ENCODE results near the gene FSD1. TPM values are rescaled to one million over a fixed set of nuclear protein-coding genes. Genes with fewer than 3 reads are reported as not detected.
"Not testable (repeated sequence)": the region's sequence is repeated elsewhere in the genome, so short reads cannot be mapped to it uniquely, and the experiment has no call there.

The FSD1 gene
- total and polyA plus RNA-seq, 5 donors from 2014 or later = 0.76 to 1.6 (median 1.0) TPM; not detected in 2

GRCh38 chr19:4267101-4267900, 37.1 kb upstream of the FSD1 start:
- H3K9me3 ChIP-seq (ENCODE audit: control insufficient read depth in 2 of 2, low read length in 2 of 2) = no peaks in the 10 kb centered on the region
- H3K4me3 Mint-ChIP-seq = no peak overlapping the region
- H3K4me1 Mint-ChIP-seq = peaks cover 0 to 16% (median 0%) of the 10 kb centered on the region in 4 donors
- peak; percentile 43 to 79 (median 55) for DNase-seq
- peaks cover 61% of the 10 kb centered on the region for H3K36me3 ChIP-seq (ENCODE audit: control insufficient read depth, insufficient read depth, low read length)
- no peak overlapping the region for H3K27ac ChIP-seq (ENCODE audit: insufficient read depth, low read length, poor library complexity, severe bottlenecking)
- H3K27ac Mint-ChIP-seq = peak overlapping the region in 2 of 3 donors; percentile 76 to 94
- H3K9me3 Mint-ChIP-seq = no peaks in the 10 kb centered on the region
- no peak overlapping the region for H3K4me3 ChIP-seq (ENCODE audit: low read depth, low read length)
- H3K27me3 ChIP-seq (ENCODE audit: control insufficient read depth, insufficient read depth, low read length) = no peaks in the 10 kb centered on the region
- no peaks in the 10 kb centered on the region for H3K27me3 Mint-ChIP-seq
- H3K4me1 ChIP-seq (ENCODE audit: control insufficient read depth, insufficient read depth, low read length, poor library complexity, severe bottlenecking) = no peaks in the 10 kb centered on the region
- ATAC-seq (ENCODE audit: low read depth in 2 of 2) = peak; percentile 52 to 64
- H3K36me3 Mint-ChIP-seq = peaks cover 17% of the 10 kb centered on the region

GRCh38 chr19:4267901-4268815, 36.2 kb upstream of the FSD1 start:
- ATAC-seq (ENCODE audit: low read depth in 2 of 2) (no peak), DNase-seq (no peak)
- no peak overlapping the region for H3K4me3 Mint-ChIP-seq
- no peaks in the 10 kb centered on the region for H3K27me3 Mint-ChIP-seq
- Histone ChIP-seq H3K4me1 (ENCODE audit: control insufficient read depth, insufficient read depth, low read length, poor library complexity, severe bottlenecking) (no peaks in the 10 kb centered on the region), H3K27me3 (ENCODE audit: control insufficient read depth, insufficient read depth, low read length) (no peaks in the 10 kb centered on the region), H3K27ac (ENCODE audit: insufficient read depth, low read length, poor library complexity, severe bottlenecking) (no peak overlapping the region), H3K9me3 (ENCODE audit: control insufficient read depth in 2 of 2, low read length in 2 of 2) (no peaks in the 10 kb centered on the region), H3K36me3 (ENCODE audit: control insufficient read depth, insufficient read depth, low read length) (peaks cover 52% of the 10 kb centered on the region), H3K4me3 (ENCODE audit: low read depth, low read length) (no peak overlapping the region)
- H3K9me3 Mint-ChIP-seq = no peaks in the 10 kb centered on the region
- peaks cover 17% of the 10 kb centered on the region for H3K36me3 Mint-ChIP-seq
- H3K27ac Mint-ChIP-seq = no peak overlapping the region
- peaks cover 0 to 16% (median 0%) of the 10 kb centered on the region in 4 donors for H3K4me1 Mint-ChIP-seq

GRCh38 chr19:4268816-4269430, 35.5 kb upstream of the FSD1 start:
- Mint-ChIP-seq H3K27me3 (no peaks in the 10 kb centered on the region), H3K36me3 (peaks cover 17% of the 10 kb centered on the region), H3K9me3 (no peaks in the 10 kb centered on the region), H3K27ac (peak overlapping the region in 1 of 3 donors; percentile 9), H3K4me3 (no peak overlapping the region), H3K4me1 (peaks cover 0 to 16% (median 0%) of the 10 kb centered on the region in 4 donors)
- Histone ChIP-seq H3K36me3 (ENCODE audit: control insufficient read depth, insufficient read depth, low read length) (peaks cover 50% of the 10 kb centered on the region), H3K9me3 (ENCODE audit: control insufficient read depth in 2 of 2, low read length in 2 of 2) (no peaks in the 10 kb centered on the region), H3K4me1 (ENCODE audit: control insufficient read depth, insufficient read depth, low read length, poor library complexity, severe bottlenecking) (no peaks in the 10 kb centered on the region), H3K4me3 (ENCODE audit: low read depth, low read length) (no peak overlapping the region), H3K27ac (ENCODE audit: insufficient read depth, low read length, poor library complexity, severe bottlenecking) (no peak overlapping the region), H3K27me3 (ENCODE audit: control insufficient read depth, insufficient read depth, low read length) (no peaks in the 10 kb centered on the region)
- DNase-seq = no peak
- no peak for ATAC-seq (ENCODE audit: low read depth in 2 of 2)

- Mint-ChIP-seq H3K4me1 (peaks cover 0 to 2% (median 0%) of the 10 kb centered on the region in 4 donors), H3K4me3 (no peak overlapping the region), H3K9me3 (peaks cover 0 to 2% (median 0%) of the 10 kb centered on the region in 7 donors), H3K27ac (no peak overlapping the region), H3K27me3 (peaks cover 6% of the 10 kb centered on the region), H3K36me3 (peaks cover 4% of the 10 kb centered on the region)
- H3K36me3 ChIP-seq (ENCODE audit: control insufficient read depth, insufficient read depth, low read length) = peaks cover 25% of the 10 kb centered on the region
- no peaks in the 10 kb centered on the region for H3K4me1 ChIP-seq (ENCODE audit: control insufficient read depth, insufficient read depth, low read length, poor library complexity, severe bottlenecking)
- no peaks in the 10 kb centered on the region for H3K27me3 ChIP-seq (ENCODE audit: control insufficient read depth, insufficient read depth, low read length)
- no peaks in the 10 kb centered on the region for H3K9me3 ChIP-seq (ENCODE audit: control insufficient read depth in 2 of 2, low read length in 2 of 2)
- H3K4me3 ChIP-seq (ENCODE audit: low read depth, low read length) = no peak overlapping the region
- DNase-seq = no peak
- ATAC-seq (ENCODE audit: low read depth in 2 of 2) = no peak
- H3K27ac ChIP-seq (ENCODE audit: insufficient read depth, low read length, poor library complexity, severe bottlenecking) = no peak overlapping the region
Measured at GRCh38 chr19:4272894-4273293, 31.5 kb upstream of the FSD1 start.

GRCh38 chr19:4274321-4274686, 30.1 kb upstream of the FSD1 start:
- not testable (repeated sequence) for H3K9me3 ChIP-seq (ENCODE audit: control insufficient read depth in 2 of 2, low read length in 2 of 2); H3K27ac ChIP-seq (ENCODE audit: insufficient read depth, low read length, poor library complexity, severe bottlenecking); DNase-seq; H3K4me3 ChIP-seq (ENCODE audit: low read depth, low read length); H3K36me3 Mint-ChIP-seq; ATAC-seq (ENCODE audit: low read depth in 2 of 2); H3K4me1 ChIP-seq (ENCODE audit: control insufficient read depth, insufficient read depth, low read length, poor library complexity, severe bottlenecking); H3K27ac Mint-ChIP-seq; H3K4me3 Mint-ChIP-seq; H3K27me3 ChIP-seq (ENCODE audit: control insufficient read depth, insufficient read depth, low read length); H3K4me1 Mint-ChIP-seq; H3K9me3 Mint-ChIP-seq
- peaks cover 11% of the 10 kb centered on the region for H3K36me3 ChIP-seq (ENCODE audit: control insufficient read depth, insufficient read depth, low read length)
- H3K27me3 Mint-ChIP-seq = peaks cover 11% of the 10 kb centered on the region

- Mint-ChIP-seq H3K27ac (peak overlapping the region in 1 of 3 donors; percentile 43), H3K4me3 (peak overlapping the region in 1 of 4 donors; percentile 47), H3K27me3 (peaks cover 35% of the 10 kb centered on the region), H3K36me3 (no peaks in the 10 kb centered on the region), H3K4me1 (peaks cover 0 to 9% (median 0%) of the 10 kb centered on the region in 4 donors), H3K9me3 (peaks cover 0 to 2% (median 0%) of the 10 kb centered on the region in 7 donors)
- H3K4me1 ChIP-seq (ENCODE audit: control insufficient read depth, insufficient read depth, low read length, poor library complexity, severe bottlenecking) = peaks cover 14% of the 10 kb centered on the region
- no peak overlapping the region for H3K27ac ChIP-seq (ENCODE audit: insufficient read depth, low read length, poor library complexity, severe bottlenecking)
- ATAC-seq (ENCODE audit: low read depth in 2 of 2) = no peak
- no peak overlapping the region for H3K4me3 ChIP-seq (ENCODE audit: low read depth, low read length)
- H3K9me3 ChIP-seq (ENCODE audit: control insufficient read depth in 2 of 2, low read length in 2 of 2) = no peaks in the 10 kb centered on the region
- no peaks in the 10 kb centered on the region for H3K36me3 ChIP-seq (ENCODE audit: control insufficient read depth, insufficient read depth, low read length)
- no peak for DNase-seq
- H3K27me3 ChIP-seq (ENCODE audit: control insufficient read depth, insufficient read depth, low read length) = peaks cover 1% of the 10 kb centered on the region
Measured at GRCh38 chr19:4277191-4277696, 27.2 kb upstream of the FSD1 start.

- H3K27ac ChIP-seq (ENCODE audit: insufficient read depth, low read length, poor library complexity, severe bottlenecking) = no peak overlapping the region
- Mint-ChIP-seq H3K9me3 (peaks cover 0 to 2% (median 0%) of the 10 kb centered on the region in 7 donors), H3K4me3 (no peak overlapping the region), H3K4me1 (peaks cover 0 to 9% (median 0%) of the 10 kb centered on the region in 4 donors), H3K36me3 (no peaks in the 10 kb centered on the region), H3K27ac (no peak overlapping the region), H3K27me3 (peaks cover 35% of the 10 kb centered on the region)
- H3K4me3 ChIP-seq (ENCODE audit: low read depth, low read length) = no peak overlapping the region
- peaks cover 14% of the 10 kb centered on the region for H3K4me1 ChIP-seq (ENCODE audit: control insufficient read depth, insufficient read depth, low read length, poor library complexity, severe bottlenecking)
- ATAC-seq (ENCODE audit: low read depth in 2 of 2) (no peak), DNase-seq (no peak)
- H3K36me3 ChIP-seq (ENCODE audit: control insufficient read depth, insufficient read depth, low read length) = no peaks in the 10 kb centered on the region
- no peaks in the 10 kb centered on the region for H3K9me3 ChIP-seq (ENCODE audit: control insufficient read depth in 2 of 2, low read length in 2 of 2)
- H3K27me3 ChIP-seq (ENCODE audit: control insufficient read depth, insufficient read depth, low read length) = peaks cover 1% of the 10 kb centered on the region
Measured at GRCh38 chr19:4278010-4278409, 26.4 kb upstream of the FSD1 start.

Measured in CD4-positive, CD25-positive, alpha-beta regulatory T cell (primary cell).